A549 (cell line): ENCODE measurements around the gene PIEZO2. TPM values are rescaled to one million over a fixed set of nuclear protein-coding genes. Genes with fewer than 3 reads are reported as not detected.

Experiments
- ATAC-seq, 2 experiments: fragments of 200-7000 bp in 1 of 2; fragments of >200 bp in 1 of 2; cut with Nextera tagmentation in 1 of 2; cut with Tn5 transposase in 1 of 2; 3 replicates each; pipeline versions ENCODE4 v1.8.0 to v1.9.1; 2018 to 2020; ENCODE audit warnings: mild to moderate bottlenecking in 1 of 2, moderate library complexity in 1 of 2
- CTCF ChIA-PET: fragments of 300-600 bp; sonication (Branson Sonifier 250); formaldehyde crosslinking; extraction: SDS; loops from one replicate; lab custom pipeline; 2021; ENCODE audit warnings: antibody characterized with exemption, inconsistent platforms; lab: Yijun Ruan, JAX
- POLR2A ChIA-PET: fragments of 350-600 bp; formaldehyde crosslinking; extraction: SDS; loops from one replicate; lab custom pipeline; 2021; ENCODE audit warnings: antibody characterized with exemption, inconsistent platforms; lab: Yijun Ruan, JAX
- DNase-seq, 2 experiments: peaks; one replicate each; pipeline versions ENCODE4 v3.0.0 to v3.0.0-alpha.2; 2011 to 2016; ENCODE audit warnings: low read depth in 1 of 2, low spot score in 1 of 2
- FAIRE-seq: peaks from 2 replicates; lab custom pipeline; 2011; peaks lifted over from hg19 to GRCh38; lab: Jason Lieb, UNC
- H3K27ac ChIP-seq, 2 experiments: fragments of >200 bp; sonication (Bioruptor Twin); formaldehyde crosslinking; 3 replicates each; pipeline ENCODE4 v1.5.1; 2016 to 2017
- H3K4me1 ChIP-seq: fragments of >200 bp; sonication (Bioruptor Twin); formaldehyde crosslinking; 3 replicates; pipeline ENCODE4 v1.6.1; 2016
- H3K4me2 ChIP-seq: fragments of >200 bp; sonication (Bioruptor Twin); formaldehyde crosslinking; 3 replicates; pipeline ENCODE4 v1.6.1; 2016
- H3K4me3 ChIP-seq: fragments of >200 bp; sonication (Bioruptor Twin); formaldehyde crosslinking; 3 replicates; pipeline ENCODE4 v1.5.1; 2016
- H3K9me3 ChIP-seq: fragments of >200 bp; sonication (Bioruptor Twin); formaldehyde crosslinking; 3 replicates; pipeline ENCODE4 v1.6.1; 2016
- CBX2 ChIP-seq: fragments of 200-600 bp; sonication (generic); IDR thresholded peaks from 2 replicates; pipeline ENCODE4 v1.6.1; 2016; ENCODE audit warnings: low read depth, mild to moderate bottlenecking, borderline replicate concordance
- CEBPB ChIP-seq, 2 experiments: fragments of >200 bp in 1 of 2; sonication (Bioruptor Twin) in 1 of 2; formaldehyde crosslinking in 1 of 2; IDR thresholded peaks; 2 replicates each; pipeline ENCODE4 v1.6.1; 2012 to 2016
- EHF ChIP-seq: fragments of 250-450 bp; sonication (Bioruptor Pico); IDR thresholded peaks from 2 replicates; pipeline ENCODE4 v1.5.0; 2020; ENCODE audit warnings: mild to moderate bottlenecking
- ESRRA ChIP-seq: fragments of 150-350 bp; IDR thresholded peaks from 2 replicates; pipeline ENCODE4 v1.6.1; 2014; ENCODE audit warnings: mild to moderate bottlenecking, low read length, borderline replicate concordance
- FOSB ChIP-seq: fragments of 250-450 bp; sonication (Bioruptor Pico); IDR thresholded peaks from 2 replicates; pipeline ENCODE4 v1.5.0; 2020; ENCODE audit warnings: mild to moderate bottlenecking, moderate library complexity
- FOSL2 ChIP-seq, 2 experiments: fragments of 450-650 bp in 1 of 2; fragments of >200 bp in 1 of 2; sonication (Bioruptor Twin) in 1 of 2; formaldehyde crosslinking; IDR thresholded peaks; 2 replicates each; pipeline versions ENCODE4 v1.5.0 to v1.6.1; 2016 to 2020; ENCODE audit warnings: mild to moderate bottlenecking in 1 of 2, moderate library complexity in 1 of 2
- GATA3 ChIP-seq: IDR thresholded peaks from 2 replicates; pipeline ENCODE4 v1.6.1; 2012; ENCODE audit warnings: borderline replicate concordance
- HDAC2 ChIP-seq: fragments of 200-600 bp; sonication (generic); IDR thresholded peaks from 2 replicates; pipeline ENCODE4 v1.6.1; 2016
- HEYL ChIP-seq: fragments of 250-450 bp; sonication (Bioruptor Pico); IDR thresholded peaks from 2 replicates; pipeline ENCODE4 v1.8.0; 2021; ENCODE audit warnings: mild to moderate bottlenecking, moderate library complexity
- HOXA7 ChIP-seq: fragments of 250-450 bp; sonication (Bioruptor Pico); IDR thresholded peaks from 2 replicates; pipeline ENCODE4 v1.5.0; 2020; ENCODE audit warnings: mild to moderate bottlenecking, moderate library complexity
- HOXB13 ChIP-seq: fragments of 250-450 bp; sonication (Bioruptor Pico); IDR thresholded peaks from 2 replicates; pipeline ENCODE4 v1.5.0; 2020; ENCODE audit warnings: low read depth, mild to moderate bottlenecking, moderate library complexity
- JUNB ChIP-seq: fragments of >200 bp; sonication (Bioruptor Twin); formaldehyde crosslinking; IDR thresholded peaks from 2 replicates; pipeline ENCODE4 v1.6.1; 2016
- KDM5A ChIP-seq: fragments of 200-600 bp; sonication (generic); IDR thresholded peaks from 2 replicates; pipeline ENCODE4 v1.6.1; 2016; ENCODE audit warnings: antibody characterized with exemption, mild to moderate bottlenecking
- MAZ ChIP-seq: fragments of 150-350 bp; IDR thresholded peaks from 2 replicates; pipeline ENCODE4 v1.6.1; 2014; ENCODE audit warnings: antibody characterized with exemption, low read depth, low read length, borderline replicate concordance
- MYC ChIP-seq: IDR thresholded peaks from 2 replicates; pipeline ENCODE4 v1.6.1; 2012; ENCODE audit warnings: mild to moderate bottlenecking, inconsistent platforms, low read length, improper control_type of control experiment, borderline replicate concordance
- PHF8 ChIP-seq: fragments of 200-600 bp; sonication (generic); IDR thresholded peaks from 2 replicates; pipeline ENCODE4 v1.6.1; 2016; ENCODE audit warnings: low read depth, mild to moderate bottlenecking, antibody characterized with exemption, moderate library complexity, borderline replicate concordance
- POLR2A ChIP-seq: IDR thresholded peaks from 2 replicates; pipeline ENCODE4 v1.6.1; 2012; ENCODE audit warnings: mild to moderate bottlenecking, low read length
- RCOR1 ChIP-seq: fragments of 150-350 bp; IDR thresholded peaks from 2 replicates; pipeline ENCODE4 v1.6.1; 2014; ENCODE audit warnings: antibody characterized with exemption, low read length, low read depth
- RNF2 ChIP-seq: fragments of 200-600 bp; sonication (generic); IDR thresholded peaks from 2 replicates; pipeline ENCODE4 v1.6.1; 2016; ENCODE audit warnings: low read depth, mild to moderate bottlenecking, antibody characterized with exemption, moderate library complexity, borderline replicate concordance
- SMC3 ChIP-seq: fragments of >200 bp; sonication (Bioruptor Twin); formaldehyde crosslinking; IDR thresholded peaks from 3 replicates; pipeline ENCODE4 v1.6.1; 2018; ENCODE audit warnings: inconsistent platforms
- SREBF2 ChIP-seq: fragments of 450-650 bp; IDR thresholded peaks from 2 replicates; pipeline ENCODE4 v1.6.1; 2014; ENCODE audit warnings: mild to moderate bottlenecking, moderate library complexity
- ZFP36 ChIP-seq: fragments of 450-650 bp; IDR thresholded peaks from 2 replicates; pipeline ENCODE4 v1.6.1; 2014; ENCODE audit warnings: borderline replicate concordance; ENCODE audit not compliant: partially characterized antibody
- ZNF302 ChIP-seq: fragments of 250-450 bp; sonication (Bioruptor Pico); IDR thresholded peaks from 2 replicates; pipeline ENCODE4 v1.9.0; 2021; ENCODE audit warnings: inconsistent platforms, mild to moderate bottlenecking, moderate library complexity
- WGBS: methylation state at CpG from one replicate; pipeline ENCODE4 v1.1.6; 2017; ENCODE audit errors: missing lambda C conversion rate; 5-methylcytosine and 5-hydroxymethylcytosine counted together
- polyA plus RNA-seq, 4 experiments: library from polyadenylated mRNA; depleted of rRNA in 3 of 4; stranded (reverse); fragments of >200 nt; fragmentation: RNase III in 1 of 4; extraction: RNeasy Plus Mini Kit Qiagen cat#74134 plus additional on column Dnase treatment in 1 of 4; gene quantifications; 2 replicates in 3 of 4; 3 replicates in 1 of 4; pipeline ENCODE4 v1.2.3, GENCODE V29; 2011 to 2017
- TF ChIP-seq, protein P1 (sequence below): IDR thresholded peaks from 2 replicates; pipeline ENCODE4 v1.6.1; 2012
- TF ChIP-seq, protein P2 (sequence below): fragments of 250-450 bp; sonication (Bioruptor Pico); IDR thresholded peaks from 2 replicates; pipeline ENCODE4 v1.5.0; 2020; ENCODE audit warnings: low read depth, mild to moderate bottlenecking, moderate library complexity
- TF ChIP-seq, protein P3 (sequence below): fragments of 250-450 bp; sonication (Bioruptor Pico); IDR thresholded peaks from 2 replicates; pipeline ENCODE4 v1.5.0; 2021; ENCODE audit warnings: mild to moderate bottlenecking, moderate library complexity, borderline replicate concordance
- TF ChIP-seq, protein P4 (sequence below): fragments of >200 bp; sonication (Bioruptor Twin); formaldehyde crosslinking; IDR thresholded peaks from 2 replicates; pipeline ENCODE4 v1.6.1; 2016

PIEZO2 gene
- polyA plus RNA-seq, 2 of the 4 experiments (the other 2 are of a cell fraction), result 0.80 to 1.6 TPM

- H3K9me3 ChIP-seq, result peaks cover 18% of the 10 kb centered on the region
- ChIA-PET CTCF (no interaction called here), POLR2A (no interaction called here)
- no peak for ATAC-seq
- 79% methylated on average over 1 of the region's 1 CpG for WGBS
- no peaks in the 10 kb centered on the region for H3K4me1 ChIP-seq
- DNase-seq, result no peak
- no peak for FAIRE-seq
- H3K4me2 ChIP-seq, result no peak overlapping the region
- no peak for TF ChIP-seq RNF2
- no peak for TF ChIP-seq POLR2A
- no peak for TF ChIP-seq MAZ
- TF ChIP-seq, protein P1, sequence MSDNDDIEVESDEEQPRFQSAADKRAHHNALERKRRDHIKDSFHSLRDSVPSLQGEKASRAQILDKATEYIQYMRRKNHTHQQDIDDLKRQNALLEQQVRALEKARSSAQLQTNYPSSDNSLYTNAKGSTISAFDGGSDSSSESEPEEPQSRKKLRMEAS, result no peak
- TF ChIP-seq RCOR1, result no peak
- TF ChIP-seq MYC, result no peak
- TF ChIP-seq ZNF302 (CRISPR knock-in tag), result no peak
- TF ChIP-seq FOSL2 (IDR thresholded peaks at IDR 0.05), result no peak
- no peak for TF ChIP-seq FOSL2 (CRISPR knock-in tag; IDR thresholded peaks at IDR 0.05)
- TF ChIP-seq JUNB, result no peak
- no peak for TF ChIP-seq ESRRA
- no peak for TF ChIP-seq SMC3
- TF ChIP-seq, protein P2, sequence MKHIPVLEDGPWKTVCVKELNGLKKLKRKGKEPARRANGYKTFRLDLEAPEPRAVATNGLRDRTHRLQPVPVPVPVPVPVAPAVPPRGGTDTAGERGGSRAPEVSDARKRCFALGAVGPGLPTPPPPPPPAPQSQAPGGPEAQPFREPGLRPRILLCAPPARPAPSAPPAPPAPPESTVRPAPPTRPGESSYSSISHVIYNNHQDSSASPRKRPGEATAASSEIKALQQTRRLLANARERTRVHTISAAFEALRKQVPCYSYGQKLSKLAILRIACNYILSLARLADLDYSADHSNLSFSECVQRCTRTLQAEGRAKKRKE (CRISPR knock-in tag), result no peak
- no peak for TF ChIP-seq EHF
- TF ChIP-seq CBX2, result no peak
- TF ChIP-seq CEBPB (IDR thresholded peaks at IDR 0.05), result no peak
- TF ChIP-seq SREBF2, result no peak
- no peak for TF ChIP-seq HOXB13
- no peak for TF ChIP-seq PHF8
- no peak overlapping the region for H3K27ac ChIP-seq
- H3K4me3 ChIP-seq, result no peak overlapping the region
These were observed 199.7 kb downstream of the PIEZO2 start for GRCh38 chr18:10949655-10950054.

DNA sequence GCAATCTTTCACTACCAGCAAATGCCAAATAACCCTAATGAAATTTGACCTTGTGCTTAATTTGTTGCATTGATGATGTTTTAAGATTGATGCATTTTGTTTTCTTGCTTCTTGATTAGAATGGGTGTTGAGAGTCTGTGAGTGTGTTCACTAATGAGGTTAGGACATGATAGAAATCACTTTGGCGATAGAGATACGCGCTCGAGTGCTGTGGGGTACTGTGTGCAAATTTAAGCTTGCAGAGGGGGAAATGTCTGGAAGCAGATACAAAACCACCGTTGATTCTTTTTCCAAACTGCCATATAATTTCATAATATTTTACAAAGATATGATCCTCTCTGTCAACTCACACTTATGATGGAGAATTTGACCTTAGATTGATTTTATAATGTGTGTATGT, 200.9 kb downstream of the PIEZO2 start:
- ATAC-seq (no peak), FAIRE-seq (no peak), DNase-seq (no peak)
- ChIA-PET CTCF (no interaction called here), POLR2A (no interaction called here)
- TF ChIP-seq HOXA7, result no peak
- TF ChIP-seq POLR2A, result no peak
- no peak for TF ChIP-seq MAZ
- TF ChIP-seq, protein P3, sequence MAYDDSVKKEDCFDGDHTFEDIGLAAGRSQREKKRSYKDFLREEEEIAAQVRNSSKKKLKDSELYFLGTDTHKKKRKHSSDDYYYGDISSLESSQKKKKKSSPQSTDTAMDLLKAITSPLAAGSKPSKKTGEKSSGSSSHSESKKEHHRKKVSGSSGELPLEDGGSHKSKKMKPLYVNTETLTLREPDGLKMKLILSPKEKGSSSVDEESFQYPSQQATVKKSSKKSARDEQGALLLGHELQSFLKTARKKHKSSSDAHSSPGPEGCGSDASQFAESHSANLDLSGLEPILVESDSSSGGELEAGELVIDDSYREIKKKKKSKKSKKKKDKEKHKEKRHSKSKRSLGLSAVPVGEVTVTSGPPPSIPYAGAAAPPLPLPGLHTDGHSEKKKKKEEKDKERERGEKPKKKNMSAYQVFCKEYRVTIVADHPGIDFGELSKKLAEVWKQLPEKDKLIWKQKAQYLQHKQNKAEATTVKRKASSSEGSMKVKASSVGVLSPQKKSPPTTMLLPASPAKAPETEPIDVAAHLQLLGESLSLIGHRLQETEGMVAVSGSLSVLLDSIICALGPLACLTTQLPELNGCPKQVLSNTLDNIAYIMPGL, result no peak
- TF ChIP-seq RCOR1, result no peak
- TF ChIP-seq FOSL2 (IDR thresholded peaks at IDR 0.05), result no peak
- no peak for TF ChIP-seq FOSL2 (CRISPR knock-in tag; IDR thresholded peaks at IDR 0.05)
- no peak for TF ChIP-seq FOSB
- no peak for TF ChIP-seq HDAC2
- TF ChIP-seq GATA3, result no peak
- Histone ChIP-seq H3K9me3 (peaks cover 19% of the 10 kb centered on the region), H3K4me3 (no peak overlapping the region), H3K4me2 (no peak overlapping the region), H3K4me1 (no peaks in the 10 kb centered on the region), H3K27ac (no peak overlapping the region)
- WGBS, result 44% methylated on average over 5 of the region's 5 CpGs

GRCh38 chr18:10946058-10946457, 203.3 kb downstream of the PIEZO2 start:
- peaks cover 19% of the 10 kb centered on the region for H3K9me3 ChIP-seq
- ChIA-PET POLR2A (interaction anchor here (0.6 kb wide), 1 partner anchor 13 kb away, joined by 3 read pairs; no protein-coding TSS in a partner anchor), CTCF (no interaction called here)
- TF ChIP-seq HEYL (CRISPR knock-in tag) (no peak), ZFP36 (no peak), MYC (no peak), GATA3 (no peak), KDM5A (no peak)
- TF ChIP-seq, protein P4, sequence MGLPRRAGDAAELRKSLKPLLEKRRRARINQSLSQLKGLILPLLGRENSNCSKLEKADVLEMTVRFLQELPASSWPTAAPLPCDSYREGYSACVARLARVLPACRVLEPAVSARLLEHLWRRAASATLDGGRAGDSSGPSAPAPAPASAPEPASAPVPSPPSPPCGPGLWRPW, result no peak
- H3K4me3 ChIP-seq, result no peak overlapping the region
- FAIRE-seq (no peak), ATAC-seq (no peak), DNase-seq (no peak)
- no peak overlapping the region for H3K27ac ChIP-seq
- no peak overlapping the region for H3K4me2 ChIP-seq
- H3K4me1 ChIP-seq, result no peaks in the 10 kb centered on the region
